ENCODE measurements around the gene NUMA1. TPM values are rescaled to one million over a fixed set of nuclear protein-coding genes. Genes with fewer than 3 reads are reported as not detected.

The NUMA1 gene
- total and polyA plus RNA-seq, 2 of the 13 experiments (the other 11 are each of a cell fraction or from before 2014, with no cell fraction given) = 57.3 to 60.2 TPM

DNA sequence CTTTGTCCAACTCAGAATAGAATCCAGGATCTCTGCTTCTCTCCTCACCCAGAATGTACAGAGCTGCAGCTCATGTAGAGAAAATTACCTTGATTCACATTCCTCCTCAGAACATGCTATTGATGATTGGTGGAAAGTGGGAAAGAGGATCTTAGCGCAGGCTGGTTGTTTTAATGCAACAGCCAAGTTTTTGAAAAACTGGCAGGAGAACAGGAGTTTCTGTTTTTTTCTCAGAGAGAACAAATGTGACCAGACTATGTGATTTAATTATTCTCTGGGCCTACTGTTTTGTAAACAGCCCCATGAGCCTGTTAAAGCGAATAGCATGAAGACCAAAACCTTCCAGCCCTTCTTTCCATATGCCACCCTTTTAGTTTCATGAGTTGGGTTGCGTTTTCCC lies 100.7 kb downstream of the NUMA1 start:
- DNase-seq (ENCODE audit: low spot score) (no peak), FAIRE-seq (no peak), ATAC-seq (no peak)
- intact Hi-C loops (cut with micrococcal nuclease; ENCODE audit: unreplicated experiment) (no loop called here), in situ Hi-C loops (cut with HindIII; ENCODE audit: extremely low pct_ligation_motif_present, low pct_unique_long_range_greater_than_20kb) (no loop called here)
- Histone ChIP-seq H3K9me3 (ENCODE audit: low read length) (no peaks in the 10 kb centered on the region), H3K79me2 (ENCODE audit: insufficient read depth, low read length) (peaks cover 2% of the 10 kb centered on the region), H2AFZ (ENCODE audit: low read length) (no peak overlapping the region), H3K4me3 (replicated peaks in 1 of 3; ENCODE audit: insufficient read depth in 1 of 3, low read depth in 2 of 3, low read length in 3 of 3) (no peak overlapping the region), H3K27me3 (ENCODE audit: control insufficient read depth in 1 of 2, insufficient read depth in 2 of 2, low read length in 2 of 2) (no peaks in the 10 kb centered on the region), H3K36me3 (replicated peaks in 1 of 2; ENCODE audit: control insufficient read depth in 1 of 2, insufficient read depth in 2 of 2, low read length in 2 of 2) (peaks cover 15 to 38% of the 10 kb centered on the region in 2 experiments), H4K20me1 (ENCODE audit: insufficient read depth, low read length) (no peaks in the 10 kb centered on the region), H3K4me2 (ENCODE audit: low read depth, low read length) (no peak overlapping the region), H3K27ac (ENCODE audit: extremely low read length, insufficient read depth, low read length) (no peak overlapping the region), H3K4me1 (ENCODE audit: insufficient read depth, low read length) (no peaks in the 10 kb centered on the region), H3K9ac (ENCODE audit: insufficient read depth, low read depth, low read length) (no peak overlapping the region)
- TF ChIP-seq MYNN (CRISPR knock-in tag; IDR thresholded peaks at IDR 0.05; ENCODE audit: low read depth) (no peak), MEIS1 (CRISPR knock-in tag; IDR thresholded peaks at IDR 0.05; ENCODE audit: borderline replicate concordance) (no peak), ZBTB7A (CRISPR knock-in tag; IDR thresholded peaks at IDR 0.05) (no peak), NBN (conservative IDR thresholded peaks at IDR 0.05) (no peak), ZNF263 (CRISPR knock-in tag; IDR thresholded peaks at IDR 0.05) (no peak), SETDB1 (CRISPR knock-in tag; IDR thresholded peaks at IDR 0.05; ENCODE audit: borderline replicate concordance) (no peak), ZFY (CRISPR knock-in tag; IDR thresholded peaks at IDR 0.05) (no peak)
- TF ChIP-seq, protein P1, sequence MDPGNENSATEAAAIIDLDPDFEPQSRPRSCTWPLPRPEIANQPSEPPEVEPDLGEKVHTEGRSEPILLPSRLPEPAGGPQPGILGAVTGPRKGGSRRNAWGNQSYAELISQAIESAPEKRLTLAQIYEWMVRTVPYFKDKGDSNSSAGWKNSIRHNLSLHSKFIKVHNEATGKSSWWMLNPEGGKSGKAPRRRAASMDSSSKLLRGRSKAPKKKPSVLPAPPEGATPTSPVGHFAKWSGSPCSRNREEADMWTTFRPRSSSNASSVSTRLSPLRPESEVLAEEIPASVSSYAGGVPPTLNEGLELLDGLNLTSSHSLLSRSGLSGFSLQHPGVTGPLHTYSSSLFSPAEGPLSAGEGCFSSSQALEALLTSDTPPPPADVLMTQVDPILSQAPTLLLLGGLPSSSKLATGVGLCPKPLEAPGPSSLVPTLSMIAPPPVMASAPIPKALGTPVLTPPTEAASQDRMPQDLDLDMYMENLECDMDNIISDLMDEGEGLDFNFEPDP (CRISPR knock-in tag; conservative IDR thresholded peaks at IDR 0.05) = no peak
- TF ChIP-seq, protein P2, sequence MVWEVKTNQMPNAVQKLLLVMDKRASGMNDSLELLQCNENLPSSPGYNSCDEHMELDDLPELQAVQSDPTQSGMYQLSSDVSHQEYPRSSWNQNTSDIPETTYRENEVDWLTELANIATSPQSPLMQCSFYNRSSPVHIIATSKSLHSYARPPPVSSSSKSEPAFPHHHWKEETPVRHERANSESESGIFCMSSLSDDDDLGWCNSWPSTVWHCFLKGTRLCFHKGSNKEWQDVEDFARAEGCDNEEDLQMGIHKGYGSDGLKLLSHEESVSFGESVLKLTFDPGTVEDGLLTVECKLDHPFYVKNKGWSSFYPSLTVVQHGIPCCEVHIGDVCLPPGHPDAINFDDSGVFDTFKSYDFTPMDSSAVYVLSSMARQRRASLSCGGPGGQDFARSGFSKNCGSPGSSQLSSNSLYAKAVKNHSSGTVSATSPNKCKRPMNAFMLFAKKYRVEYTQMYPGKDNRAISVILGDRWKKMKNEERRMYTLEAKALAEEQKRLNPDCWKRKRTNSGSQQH (CRISPR knock-in tag; IDR thresholded peaks at IDR 0.05; ENCODE audit: low read depth) = no peak
- TF ChIP-seq, protein P3, sequence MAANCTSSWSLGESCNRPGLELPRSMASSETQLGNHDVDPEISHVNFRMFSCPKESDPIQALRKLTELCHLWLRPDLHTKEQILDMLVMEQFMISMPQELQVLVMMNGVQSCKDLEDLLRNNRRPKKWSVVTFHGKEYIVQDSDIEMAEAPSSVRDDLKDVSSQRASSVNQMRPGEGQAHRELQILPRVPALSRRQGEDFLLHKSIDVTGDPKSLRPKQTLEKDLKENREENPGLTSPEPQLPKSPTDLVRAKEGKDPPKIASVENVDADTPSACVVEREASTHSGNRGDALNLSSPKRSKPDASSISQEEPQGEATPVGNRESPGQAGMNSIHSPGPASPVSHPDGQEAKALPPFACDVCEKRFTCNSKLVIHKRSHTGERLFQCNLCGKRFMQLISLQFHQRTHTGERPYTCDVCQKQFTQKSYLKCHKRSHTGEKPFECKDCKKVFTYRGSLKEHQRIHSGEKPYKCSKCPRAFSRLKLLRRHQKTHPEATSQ (CRISPR knock-in tag; IDR thresholded peaks at IDR 0.05; ENCODE audit: borderline replicate concordance) = no peak
- ChIA-PET POLR2A (no interaction called here), CTCF (ENCODE audit: low intra/inter-chr PET ratio, low total read pairs) (no interaction called here)
- no TSS peak for BruUV-seq (replicated peaks)
- 97% methylated on average over 3 of the region's 3 CpGs for WGBS (ENCODE audit: low lambda C conversion rate)
